Fibroblast of villous mesenchyme (primary cell): ENCODE results near the gene ATRN. TPM values are rescaled to one million over a fixed set of nuclear protein-coding genes. Genes with fewer than 3 reads are reported as not detected.

ENCODE experiments used
- DNase-seq: peaks from one replicate; pipeline ENCODE4 v3.0.0-alpha.2; 2010; ENCODE audit warnings: low read depth
- H3K4me3 ChIP-seq: 2 replicates; pipeline ENCODE4 v1.5.1; 2011; ENCODE audit warnings: low read depth, mild to moderate bottlenecking, low read length
- CTCF ChIP-seq: IDR thresholded peaks from 2 replicates; pipeline ENCODE4 v1.5.1; 2012; ENCODE audit warnings: low read depth, mild to moderate bottlenecking, low read length; ENCODE audit not compliant: insufficient read depth
- total RNA-seq: library from RNA; depleted of rRNA; stranded (reverse); fragments of >200 nt; gene quantifications from 2 replicates; pipeline ENCODE4 v1.2.3, GENCODE V29; 2012

Gene ATRN
- total RNA-seq, 1 donor, result 39.3 TPM

- DNase-seq, result no peak
- TF ChIP-seq CTCF, result no peak
- no peak overlapping the region for H3K4me3 ChIP-seq
These were observed 18.1 kb upstream of the ATRN start for GRCh38 chr20:3452690-3453089.

DNA sequence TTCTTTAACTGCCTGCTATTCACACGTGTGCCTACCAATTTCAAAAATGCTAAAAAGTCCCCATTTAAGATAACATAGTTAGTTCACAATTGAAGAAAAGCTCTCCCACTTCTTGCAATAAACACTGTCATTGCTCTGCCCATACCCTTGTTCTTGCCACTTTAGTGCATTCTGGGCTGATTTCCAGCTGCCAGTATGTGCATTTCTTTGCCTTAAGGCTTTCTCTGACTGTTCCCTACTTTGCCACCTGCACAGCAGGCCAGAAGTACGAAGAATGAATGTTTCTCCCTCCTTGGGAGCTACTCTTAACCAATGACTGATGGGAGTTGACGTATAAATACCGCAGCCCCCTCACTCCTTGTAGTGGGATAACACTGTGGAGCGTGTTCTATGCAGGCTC, 16.0 kb upstream of the ATRN start:
- TF ChIP-seq CTCF, result no peak
- no peak for DNase-seq
- no peak overlapping the region for H3K4me3 ChIP-seq

GRCh38 chr20:3456648-3457047, 14.2 kb upstream of the ATRN start:
- no peak for TF ChIP-seq CTCF
- DNase-seq, result no peak
- H3K4me3 ChIP-seq, result no peak overlapping the region

DNA sequence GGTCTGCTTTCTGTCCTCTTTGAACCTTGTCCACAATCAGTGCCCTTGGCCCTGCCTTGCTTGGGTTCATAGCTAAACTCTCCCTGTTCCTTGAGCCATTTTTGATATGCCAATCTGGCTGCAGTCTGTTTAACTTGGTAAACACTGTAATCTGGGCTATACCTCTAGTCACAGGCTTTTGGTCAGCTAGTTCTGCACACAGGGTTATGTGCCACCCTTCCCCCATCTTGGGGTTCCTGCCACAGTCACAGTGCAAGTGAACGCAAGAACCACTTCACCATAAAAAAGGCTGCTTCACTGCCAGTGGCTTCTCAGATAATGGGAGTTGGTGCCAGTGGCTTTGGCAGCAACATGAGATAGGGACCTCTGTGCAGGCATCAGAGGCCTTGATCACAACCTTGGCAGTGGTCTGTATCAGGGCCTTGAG, 10.9 kb upstream of the ATRN start:
- no peak for DNase-seq
- no peak for TF ChIP-seq CTCF
- no peak overlapping the region for H3K4me3 ChIP-seq

GRCh38 chr20:3461211-3461771, 9.5 kb upstream of the ATRN start:
- DNase-seq, result peak; percentile 6
- no peak overlapping the region for H3K4me3 ChIP-seq

GRCh38 chr20:3461911-3462677, 8.7 kb upstream of the ATRN start:
- no peak for DNase-seq
- no peak overlapping the region for H3K4me3 ChIP-seq
- TF ChIP-seq CTCF, result no peak

More at GRCh38 chr20:3461211-3461771, 9.5 kb upstream of the ATRN start:
- TF ChIP-seq CTCF, result no peak

DNA sequence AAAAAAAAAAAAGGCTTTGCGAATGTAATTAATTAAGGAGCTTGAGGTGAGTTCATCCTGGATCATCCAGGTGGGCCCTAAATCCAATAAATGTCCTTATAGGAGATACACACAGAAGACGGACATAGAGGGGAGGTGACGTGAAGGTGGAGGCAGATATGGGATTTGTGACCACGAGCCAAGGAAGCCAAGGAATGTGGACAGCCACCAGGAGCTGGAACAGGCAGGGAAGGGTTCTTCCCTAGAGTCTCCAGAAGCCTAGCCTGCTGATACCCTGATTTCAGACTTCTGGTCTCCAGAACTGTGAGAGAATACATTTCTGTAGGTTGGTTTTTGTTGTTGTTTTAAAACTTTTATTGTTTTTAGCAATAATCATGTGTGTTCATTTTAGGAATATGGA, 6.7 kb upstream of the ATRN start:
- no peak for DNase-seq
- no peak overlapping the region for H3K4me3 ChIP-seq
- no peak for TF ChIP-seq CTCF
